ENCODE results near the gene RPA1. TPM values are rescaled to one million over a fixed set of nuclear protein-coding genes. Genes with fewer than 3 reads are reported as not detected.

RPA1 gene
- total RNA-seq, 1 experiment from 2014 or later: 198 TPM

DNA sequence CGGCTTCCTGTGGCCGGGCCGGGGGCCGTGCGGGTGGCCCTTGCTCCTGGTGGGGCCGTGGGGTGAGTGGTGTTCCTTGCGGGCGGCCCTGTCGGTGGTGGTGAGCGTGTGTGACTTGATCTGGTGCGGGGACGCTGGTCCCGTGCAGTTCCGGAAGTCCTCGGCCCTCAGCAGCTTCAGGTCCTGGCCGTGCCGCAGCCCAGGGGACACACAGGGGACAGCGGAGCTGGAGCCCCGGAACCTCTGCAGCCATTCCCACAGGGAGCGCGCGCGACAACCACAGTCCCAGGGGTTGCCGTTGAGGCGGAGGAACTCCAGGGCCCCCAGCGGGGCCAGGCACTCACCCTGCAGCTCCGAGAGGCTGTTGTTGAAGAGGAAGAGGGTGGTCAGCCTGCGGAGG, 107.0 kb downstream of the RPA1 start:
- no peak for ATAC-seq
- Histone ChIP-seq H3K9me2 (ENCODE audit: insufficient read depth) (no peaks in the 10 kb centered on the region), H3K9me3 (ENCODE audit: control insufficient read depth in 1 of 2, insufficient read depth in 1 of 2, low read depth in 1 of 2, low read length in 2 of 2) (no peaks in the 10 kb centered on the region), H3K36me3 (ENCODE audit: control insufficient read depth in 1 of 2, insufficient read depth in 2 of 2, low read length in 2 of 2) (no peaks in the 10 kb centered on the region), H3K27ac (ENCODE audit: low read depth, low read length) (no peak overlapping the region), H2AFZ (ENCODE audit: low read depth, low read length, poor library complexity, severe bottlenecking) (no peak overlapping the region), H3K4me2 (ENCODE audit: low read length) (no peak overlapping the region), H3K79me2 (ENCODE audit: insufficient read depth, low read length) (no peaks in the 10 kb centered on the region), H3K4me1 (ENCODE audit: control insufficient read depth in 1 of 2, insufficient read depth in 2 of 2, low read length in 2 of 2) (no peaks in the 10 kb centered on the region), H3K9ac (ENCODE audit: low read length) (no peak overlapping the region), H4K20me1 (ENCODE audit: insufficient read depth) (no peaks in the 10 kb centered on the region), H3K4me3 (replicated peaks in 1 of 2; ENCODE audit: low read depth in 1 of 2, low read length in 2 of 2) (no peak overlapping the region), H3K27me3 (ENCODE audit: insufficient read depth, low read length) (no peaks in the 10 kb centered on the region)
- DNase-seq (ENCODE audit: low read depth, low spot score): no peak
- ChIA-PET POLR2A (no interaction called here), CTCF (no interaction called here), RAD21 (ENCODE audit: low non-redundant PET in 1 of 2, low total read pairs in 2 of 2, uncharacterized antibody in 2 of 2, unreplicated experiment in 2 of 2) (no interaction called here)
- BruUV-seq (replicated peaks): no TSS peak
- TF ChIP-seq TCF7L2 (IDR thresholded peaks at IDR 0.05; ENCODE audit: borderline replicate concordance, extremely low read depth, insufficient read depth, insufficient read length) (no peak), CEBPB (IDR thresholded peaks at IDR 0.05; ENCODE audit: low read depth) (no peak), POLR2A (IDR thresholded peaks at IDR 0.05; ENCODE audit: borderline replicate concordance, extremely low read depth, insufficient read depth, insufficient read length) (no peak), SIN3A (IDR thresholded peaks at IDR 0.05; ENCODE audit: low read depth) (no peak), ELF1 (IDR thresholded peaks at IDR 0.05; ENCODE audit: borderline replicate concordance, low read depth) (no peak), EZH2phosphoT487 (IDR thresholded peaks at IDR 0.05; ENCODE audit: borderline replicate concordance) (no peak), RAD21 (IDR thresholded peaks at IDR 0.05; ENCODE audit: low read depth) (no peak), EGR1 (IDR thresholded peaks at IDR 0.05; ENCODE audit: low read depth) (no peak), EZH2 (IDR thresholded peaks at IDR 0.05) (no peak), ZNF274 (IDR thresholded peaks at IDR 0.05; ENCODE audit: low read depth, low read length) (no peak), YY1 (IDR thresholded peaks at IDR 0.05; ENCODE audit: extremely low read depth, insufficient replicate concordance, low read depth, low read length) (no peak), SRF (IDR thresholded peaks at IDR 0.05; ENCODE audit: low read depth) (no peak), ZBTB33 (IDR thresholded peaks at IDR 0.05; ENCODE audit: extremely low read depth, insufficient replicate concordance, low read length) (no peak), CBX3 (IDR thresholded peaks at IDR 0.05; ENCODE audit: low read depth) (no peak), JUND (IDR thresholded peaks at IDR 0.05) (no peak), ATF3 (IDR thresholded peaks at IDR 0.05) (no peak), FOSL1 (IDR thresholded peaks at IDR 0.05; ENCODE audit: low read depth) (no peak)
- TF ChIP-seq, protein P1, sequence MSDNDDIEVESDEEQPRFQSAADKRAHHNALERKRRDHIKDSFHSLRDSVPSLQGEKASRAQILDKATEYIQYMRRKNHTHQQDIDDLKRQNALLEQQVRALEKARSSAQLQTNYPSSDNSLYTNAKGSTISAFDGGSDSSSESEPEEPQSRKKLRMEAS (IDR thresholded peaks at IDR 0.05): no peak
- intact Hi-C loops (cut with micrococcal nuclease): no loop called here
